ENCODE data around the gene LRFN3.

The LRFN3 gene

DNA sequence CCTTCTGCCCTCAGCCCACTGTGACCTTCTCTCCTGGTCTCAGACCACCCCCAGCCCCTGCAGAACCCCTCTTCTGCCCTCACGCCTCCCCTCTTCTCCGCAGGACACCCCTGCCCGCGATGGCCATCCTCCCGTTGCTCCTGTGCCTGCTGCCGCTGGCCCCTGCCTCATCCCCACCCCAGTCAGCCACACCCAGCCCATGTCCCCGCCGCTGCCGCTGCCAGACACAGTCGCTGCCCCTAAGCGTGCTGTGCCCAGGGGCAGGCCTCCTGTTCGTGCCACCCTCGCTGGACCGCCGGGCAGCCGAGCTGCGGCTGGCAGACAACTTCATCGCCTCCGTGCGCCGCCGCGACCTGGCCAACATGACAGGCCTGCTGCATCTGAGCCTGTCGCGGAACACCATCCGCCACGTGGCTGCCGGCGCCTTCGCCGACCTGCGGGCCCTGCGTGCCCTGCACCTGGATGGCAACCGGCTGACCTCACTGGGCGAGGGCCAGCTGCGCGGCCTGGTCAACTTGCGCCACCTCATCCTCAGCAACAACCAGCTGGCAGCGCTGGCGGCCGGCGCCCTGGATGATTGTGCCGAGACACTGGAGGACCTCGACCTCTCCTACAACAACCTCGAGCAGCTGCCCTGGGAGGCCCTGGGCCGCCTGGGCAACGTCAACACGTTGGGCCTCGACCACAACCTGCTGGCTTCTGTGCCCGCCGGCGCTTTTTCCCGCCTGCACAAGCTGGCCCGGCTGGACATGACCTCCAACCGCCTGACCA, 3.3 kb downstream of the LRFN3 start:
- 96% methylated on average over 55 of the region's 55 CpGs for WGBS

GRCh38 chr19:35940078-35940775, 4.1 kb downstream of the LRFN3 start:
- WGBS: 96% methylated on average over 51 of the region's 51 CpGs
- Histone ChIP-seq H3K9me3 (ENCODE audit: insufficient read depth, low read depth, low read length) (no peaks in the 10 kb centered on the region), H3K4me1 (ENCODE audit: insufficient read depth, low read length) (no peaks in the 10 kb centered on the region; the same call in 1 of the 2 replicates), H3K27me3 (ENCODE audit: insufficient read depth, low read length) (no peaks in the 10 kb centered on the region), H3K4me3 (ENCODE audit: low read length) (no peak overlapping the region), H3K27ac (ENCODE audit: low read depth, low read length) (no peak overlapping the region), H3K9ac (ENCODE audit: low read depth, low read length) (no peak overlapping the region), H3K36me3 (ENCODE audit: insufficient read depth, low read length) (peaks cover 14% of the 10 kb centered on the region)

More for the DNA sequence above, 3.3 kb downstream of the LRFN3 start:
- Histone ChIP-seq H3K4me3 (ENCODE audit: low read length) (no peak overlapping the region), H3K36me3 (ENCODE audit: insufficient read depth, low read length) (peaks cover 14% of the 10 kb centered on the region), H3K9me3 (ENCODE audit: insufficient read depth, low read depth, low read length) (no peaks in the 10 kb centered on the region), H3K4me1 (ENCODE audit: insufficient read depth, low read length) (no peaks in the 10 kb centered on the region; the same call in 1 of the 2 replicates), H3K27me3 (ENCODE audit: insufficient read depth, low read length) (no peaks in the 10 kb centered on the region), H3K27ac (ENCODE audit: low read depth, low read length) (no peak overlapping the region), H3K9ac (ENCODE audit: low read depth, low read length) (no peak overlapping the region)

DNA sequence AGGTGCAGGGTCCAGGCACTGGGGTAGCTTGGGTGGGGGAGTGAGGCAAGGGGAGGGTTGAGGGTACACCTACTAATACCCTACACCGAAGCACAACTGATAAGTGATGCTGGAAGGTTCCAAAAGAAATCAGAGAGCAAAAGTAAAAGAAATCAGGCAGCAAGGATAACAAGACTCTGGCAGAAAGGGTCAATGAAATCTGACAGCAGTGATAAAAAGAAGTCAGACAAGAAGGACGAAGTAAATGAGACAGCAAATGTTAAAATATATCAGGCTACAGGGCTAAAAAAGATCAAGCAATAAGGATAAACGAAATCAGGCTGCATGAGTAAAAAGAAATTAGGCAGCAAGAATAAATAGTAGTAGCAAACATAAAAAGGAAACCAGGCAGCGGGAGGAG, 4.7 kb downstream of the LRFN3 start:
- Histone ChIP-seq H3K27me3 (ENCODE audit: insufficient read depth, low read length) (no peaks in the 10 kb centered on the region), H3K9ac (ENCODE audit: low read depth, low read length) (no peak overlapping the region), H3K4me3 (ENCODE audit: low read length) (no peak overlapping the region), H3K4me1 (ENCODE audit: insufficient read depth, low read length) (no peaks in the 10 kb centered on the region; the same call in 1 of the 2 replicates), H3K27ac (ENCODE audit: low read depth, low read length) (no peak overlapping the region), H3K9me3 (ENCODE audit: insufficient read depth, low read depth, low read length) (no peaks in the 10 kb centered on the region), H3K36me3 (ENCODE audit: insufficient read depth, low read length) (peaks cover 14% of the 10 kb centered on the region)
- 90% methylated on average over 4 of the region's 4 CpGs for WGBS

GRCh38 chr19:35942235-35942634, 6.1 kb downstream of the LRFN3 start:
- H3K27me3 ChIP-seq (ENCODE audit: insufficient read depth, low read length): no peaks in the 10 kb centered on the region
- H3K9ac ChIP-seq (ENCODE audit: low read depth, low read length): no peak overlapping the region
- peaks cover 14% of the 10 kb centered on the region for H3K36me3 ChIP-seq (ENCODE audit: insufficient read depth, low read length)
- no peak overlapping the region for H3K4me3 ChIP-seq (ENCODE audit: low read length)
- H3K27ac ChIP-seq (ENCODE audit: low read depth, low read length): no peak overlapping the region
- no peaks in the 10 kb centered on the region for H3K4me1 ChIP-seq (ENCODE audit: insufficient read depth, low read length)
- WGBS: 97% methylated on average over 3 of the region's 3 CpGs
- H3K9me3 ChIP-seq (ENCODE audit: insufficient read depth, low read depth, low read length): no peaks in the 10 kb centered on the region

DNA sequence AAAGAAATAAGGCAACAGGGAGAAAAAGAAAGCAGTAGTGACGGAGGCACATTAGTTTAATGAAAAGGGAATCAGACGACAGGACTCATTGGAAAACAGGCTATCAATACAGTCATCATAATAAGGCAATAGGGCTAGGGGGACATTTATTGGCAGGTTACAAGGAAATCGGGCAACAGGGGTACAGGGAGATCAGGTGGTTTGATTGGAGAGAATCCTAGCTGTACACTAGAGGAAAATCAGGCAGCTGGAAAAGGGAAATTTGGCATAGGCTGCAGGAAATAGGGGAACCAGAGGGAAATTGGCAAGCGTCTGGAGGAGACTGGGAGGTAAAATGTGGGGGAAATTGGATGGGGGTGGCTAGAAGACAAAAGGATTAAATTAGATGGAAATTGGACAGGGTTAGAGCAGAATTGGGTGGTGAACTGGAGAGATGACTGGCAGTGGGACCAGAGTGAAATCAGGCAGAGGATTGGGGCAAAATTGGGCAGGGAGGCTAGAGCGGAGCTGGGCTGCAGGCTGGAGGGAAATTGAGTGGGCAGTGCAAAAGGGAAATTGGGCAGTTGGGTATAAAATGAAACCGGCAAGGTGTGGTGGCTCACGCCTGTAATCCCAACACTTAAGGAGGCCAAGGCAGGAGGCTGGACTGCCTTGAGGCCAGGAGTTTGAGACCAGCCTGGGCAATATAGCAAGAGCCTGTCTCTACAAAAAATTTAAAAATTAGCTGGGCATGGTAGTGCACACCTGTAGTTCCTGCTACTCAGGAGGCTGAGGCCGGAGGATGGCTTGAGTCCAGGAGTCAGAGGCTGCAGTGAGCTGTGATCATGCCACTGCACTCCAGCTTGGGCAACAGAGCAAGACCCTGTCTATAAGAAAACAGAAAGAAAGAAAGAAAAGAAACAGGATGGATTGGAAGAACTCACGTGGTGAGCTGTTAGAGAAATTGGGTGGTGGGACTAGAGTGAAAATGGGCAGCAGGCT, 7.4 kb downstream of the LRFN3 start:
- no peaks in the 10 kb centered on the region for H3K4me1 ChIP-seq (ENCODE audit: insufficient read depth, low read length)
- no peak overlapping the region for H3K4me3 ChIP-seq (ENCODE audit: low read length)
- no peaks in the 10 kb centered on the region for H3K9me3 ChIP-seq (ENCODE audit: insufficient read depth, low read depth, low read length)
- H3K27me3 ChIP-seq (ENCODE audit: insufficient read depth, low read length): no peaks in the 10 kb centered on the region
- H3K36me3 ChIP-seq (ENCODE audit: insufficient read depth, low read length): peaks cover 14% of the 10 kb centered on the region
- H3K9ac ChIP-seq (ENCODE audit: low read depth, low read length): no peak overlapping the region
- WGBS: 92% methylated on average over 9 of the region's 9 CpGs
- H3K27ac ChIP-seq (ENCODE audit: low read depth, low read length): no peak overlapping the region

GRCh38 chr19:35944556-35944955, 8.4 kb downstream of the LRFN3 start:
- H3K27me3 ChIP-seq (ENCODE audit: insufficient read depth, low read length): no peaks in the 10 kb centered on the region
- no peaks in the 10 kb centered on the region for H3K4me1 ChIP-seq (ENCODE audit: insufficient read depth, low read length)
- no peaks in the 10 kb centered on the region for H3K9me3 ChIP-seq (ENCODE audit: insufficient read depth, low read depth, low read length)
- WGBS: 96% methylated on average over 52 of the region's 52 CpGs
- H3K4me3 ChIP-seq (ENCODE audit: low read length): no peak overlapping the region
- peaks cover 14% of the 10 kb centered on the region for H3K36me3 ChIP-seq (ENCODE audit: insufficient read depth, low read length)
- no peak overlapping the region for H3K9ac ChIP-seq (ENCODE audit: low read depth, low read length)
- no peak overlapping the region for H3K27ac ChIP-seq (ENCODE audit: low read depth, low read length)

DNA sequence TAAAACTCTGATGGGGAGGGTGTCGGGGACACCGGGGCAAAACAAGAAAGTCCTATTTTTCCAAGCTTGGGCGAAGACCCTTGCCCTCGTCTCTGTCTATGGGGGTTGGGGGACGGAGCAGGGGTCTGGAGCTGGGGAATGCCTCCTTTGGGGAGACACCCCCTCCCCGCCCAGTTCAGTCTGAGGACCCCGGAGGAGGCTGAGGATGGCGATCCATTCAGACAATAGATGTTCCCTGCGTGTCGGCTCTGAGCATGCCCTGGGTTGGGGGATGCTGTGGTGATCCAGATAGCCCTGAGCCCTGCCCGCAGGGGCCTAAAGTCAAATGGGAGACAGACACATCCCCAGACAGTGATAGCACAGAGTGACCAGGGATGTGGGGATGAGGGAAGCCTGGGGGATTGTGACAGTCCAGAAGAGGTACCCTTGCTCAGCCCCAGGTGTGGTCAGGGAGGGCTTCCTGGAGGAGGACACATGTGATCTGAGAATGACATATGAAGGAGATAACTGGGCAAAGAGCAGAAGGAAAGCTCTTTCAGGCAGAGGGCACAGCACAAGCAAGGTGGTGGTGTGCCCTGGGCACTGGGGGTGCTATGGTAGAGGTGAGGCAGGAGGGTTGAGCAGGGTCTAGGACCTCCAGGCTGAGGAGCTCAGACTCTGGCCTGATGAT, 9.1 kb downstream of the LRFN3 start:
- 94% methylated on average over 11 of the region's 11 CpGs for WGBS
- H3K9ac ChIP-seq (ENCODE audit: low read depth, low read length): no peak overlapping the region
- no peaks in the 10 kb centered on the region for H3K27me3 ChIP-seq (ENCODE audit: insufficient read depth, low read length)
- no peak overlapping the region for H3K27ac ChIP-seq (ENCODE audit: low read depth, low read length)
- no peaks in the 10 kb centered on the region for H3K4me1 ChIP-seq (ENCODE audit: insufficient read depth, low read length)
- no peak overlapping the region for H3K4me3 ChIP-seq (ENCODE audit: low read length)
- peaks cover 9% of the 10 kb centered on the region for H3K36me3 ChIP-seq (ENCODE audit: insufficient read depth, low read length)
- H3K9me3 ChIP-seq (ENCODE audit: insufficient read depth, low read depth, low read length): no peaks in the 10 kb centered on the region

GRCh38 chr19:35946203-35946602, 10.0 kb downstream of the LRFN3 start:
- 92% methylated on average over 4 of the region's 4 CpGs for WGBS
- Histone ChIP-seq H3K9me3 (ENCODE audit: insufficient read depth, low read depth, low read length) (no peaks in the 10 kb centered on the region), H3K27me3 (ENCODE audit: insufficient read depth, low read length) (no peaks in the 10 kb centered on the region), H3K36me3 (ENCODE audit: insufficient read depth, low read length) (peaks cover 5% of the 10 kb centered on the region), H3K4me1 (ENCODE audit: insufficient read depth, low read length) (no peaks in the 10 kb centered on the region), H3K9ac (ENCODE audit: low read depth, low read length) (no peak overlapping the region), H3K4me3 (ENCODE audit: low read length) (no peak overlapping the region), H3K27ac (ENCODE audit: low read depth, low read length) (no peak overlapping the region)

GRCh38 chr19:35949131-35949530, 13.0 kb downstream of the LRFN3 start:
- Histone ChIP-seq H3K4me1 (ENCODE audit: insufficient read depth, low read length) (no peaks in the 10 kb centered on the region), H3K27ac (ENCODE audit: low read depth, low read length) (no peak overlapping the region)
- whole genome bisulfite sequencing: 74% methylated on average over 2 of the region's 2 CpGs

DNA sequence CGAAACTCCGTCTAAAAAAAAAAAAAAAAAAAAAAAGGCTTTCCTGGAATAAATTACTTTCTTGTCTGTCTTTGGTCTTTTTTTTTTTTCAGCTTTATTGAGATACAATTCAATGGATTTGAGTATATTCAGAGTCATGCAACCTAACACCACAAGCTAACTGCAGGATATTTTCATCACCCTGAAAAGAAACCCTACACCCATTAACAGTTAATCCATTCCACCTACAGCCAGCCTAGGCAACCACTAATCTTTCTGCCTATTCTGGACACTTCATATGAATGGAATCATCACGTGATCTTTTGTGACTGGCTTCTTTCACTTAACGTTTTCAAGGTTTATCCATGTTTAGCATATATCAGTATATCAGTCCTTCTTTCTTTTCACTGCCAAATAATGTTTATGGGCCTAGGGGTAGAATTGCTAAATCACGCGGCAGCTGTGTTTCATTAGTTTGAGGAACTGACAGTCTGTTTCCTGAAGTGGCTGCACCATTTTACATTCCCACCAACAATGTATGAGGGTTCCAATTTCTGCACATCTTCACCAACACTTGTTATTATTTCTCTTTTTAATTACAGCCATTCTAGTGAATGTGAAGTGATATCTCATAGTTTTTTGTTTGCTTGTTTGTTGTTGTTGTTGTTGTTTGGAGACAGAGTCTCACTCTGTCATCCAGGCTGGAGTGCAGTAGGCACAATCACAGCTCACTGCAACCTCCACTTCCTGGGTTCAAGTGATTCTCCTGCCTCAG, 19.9 kb downstream of the LRFN3 start:
- Histone ChIP-seq H3K27ac (ENCODE audit: low read depth, low read length) (no peak overlapping the region), H3K9ac (ENCODE audit: low read depth, low read length) (no peak overlapping the region), H3K4me1 (ENCODE audit: insufficient read depth, low read length) (no peaks in the 10 kb centered on the region), H3K9me3 (ENCODE audit: insufficient read depth, low read depth, low read length) (0 out of 2 replicates have a peak, but pooled peaks cover 3% of the 10 kb centered on the region), H3K36me3 (ENCODE audit: insufficient read depth, low read length) (no peaks in the 10 kb centered on the region), H3K4me3 (ENCODE audit: low read length) (no peak overlapping the region), H3K27me3 (ENCODE audit: insufficient read depth, low read length) (peaks cover 40% of the 10 kb centered on the region)
- WGBS: 77% methylated on average over 4 of the region's 6 CpGs

More at GRCh38 chr19:35949131-35949530, 13.0 kb downstream of the LRFN3 start:
- H3K9ac ChIP-seq (ENCODE audit: low read depth, low read length): no peak overlapping the region
- H3K9me3 ChIP-seq (ENCODE audit: insufficient read depth, low read depth, low read length): no peaks in the 10 kb centered on the region
- H3K4me3 ChIP-seq (ENCODE audit: low read length): no peak overlapping the region
- no peaks in the 10 kb centered on the region; the same call in 1 of the 2 replicates for H3K36me3 ChIP-seq (ENCODE audit: insufficient read depth, low read length)
- H3K27me3 ChIP-seq (ENCODE audit: insufficient read depth, low read length): no peaks in the 10 kb centered on the region; the same call in 1 of the 2 replicates
